HG03571 (cell line): ENCODE results near the gene TMA16.

Experiments
- ATAC-seq: cut with Tn5 transposase; IDR thresholded peaks from one replicate; pipeline ENCODE4 v1.9.1; 2021; ENCODE audit not compliant: unreplicated experiment

Gene TMA16

DNA sequence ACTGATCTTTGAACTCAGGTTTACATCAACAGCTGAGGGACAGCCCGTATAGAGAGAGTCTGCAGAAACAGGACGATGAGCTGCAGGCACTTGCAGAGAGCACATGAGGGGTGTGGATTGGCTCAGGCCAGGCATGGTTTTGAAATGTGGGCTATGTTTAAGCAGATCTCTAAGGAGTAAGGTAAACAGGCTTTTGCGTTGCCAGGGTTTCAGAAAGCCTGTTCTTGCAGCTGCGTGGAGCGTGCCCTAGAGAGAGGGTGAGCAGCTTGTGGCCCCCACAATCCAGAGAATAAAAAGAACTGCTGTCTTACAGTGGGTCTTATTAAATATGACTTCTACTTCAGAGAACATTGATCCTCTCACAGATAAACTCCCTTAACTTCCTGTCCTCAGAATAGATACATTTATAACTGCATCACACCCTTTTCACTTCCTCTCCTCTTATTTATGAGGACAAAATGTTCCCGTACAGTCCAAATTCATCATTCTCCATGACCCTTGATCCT, 64.1 kb downstream of the TMA16 start:
- no peak for ATAC-seq

DNA sequence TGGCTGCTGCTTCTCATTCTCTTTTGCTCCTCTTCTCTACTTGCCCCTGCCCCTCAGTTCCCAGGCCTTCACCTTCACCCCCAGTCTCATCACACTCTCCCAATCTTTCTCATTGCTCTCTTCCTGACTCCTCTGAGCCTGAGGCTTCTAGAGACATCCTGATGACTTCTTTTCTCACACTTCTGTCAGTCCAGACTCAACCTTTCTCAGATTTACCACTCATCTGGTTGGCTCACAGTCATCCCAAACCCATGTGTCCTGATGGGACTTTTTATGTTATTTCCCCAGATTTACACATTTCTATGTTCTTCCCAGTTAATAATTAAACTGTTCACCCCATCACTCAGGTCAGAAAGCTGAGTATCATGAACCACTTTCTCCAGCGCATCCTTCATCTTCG, 68.0 kb downstream of the TMA16 start:
- ATAC-seq, result no peak

DNA sequence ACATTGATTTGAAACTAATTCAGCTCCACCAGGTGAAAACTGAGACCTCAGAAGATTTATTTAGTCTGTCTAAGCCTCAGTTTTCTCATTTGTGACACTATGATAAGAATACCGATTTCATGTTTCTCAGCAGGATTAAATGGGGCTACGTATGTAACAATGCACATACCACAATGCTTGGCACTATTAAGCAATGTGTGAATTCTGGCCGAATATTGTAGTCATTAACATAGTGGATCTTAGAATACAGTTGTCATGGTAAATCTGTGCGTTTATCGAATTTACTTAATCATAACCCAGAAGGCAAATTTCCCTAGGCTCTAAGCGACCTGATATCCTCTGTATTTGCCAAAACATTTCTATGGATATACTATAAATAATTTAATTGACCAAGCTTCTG, 69.1 kb downstream of the TMA16 start:
- ATAC-seq, result no peak

DNA sequence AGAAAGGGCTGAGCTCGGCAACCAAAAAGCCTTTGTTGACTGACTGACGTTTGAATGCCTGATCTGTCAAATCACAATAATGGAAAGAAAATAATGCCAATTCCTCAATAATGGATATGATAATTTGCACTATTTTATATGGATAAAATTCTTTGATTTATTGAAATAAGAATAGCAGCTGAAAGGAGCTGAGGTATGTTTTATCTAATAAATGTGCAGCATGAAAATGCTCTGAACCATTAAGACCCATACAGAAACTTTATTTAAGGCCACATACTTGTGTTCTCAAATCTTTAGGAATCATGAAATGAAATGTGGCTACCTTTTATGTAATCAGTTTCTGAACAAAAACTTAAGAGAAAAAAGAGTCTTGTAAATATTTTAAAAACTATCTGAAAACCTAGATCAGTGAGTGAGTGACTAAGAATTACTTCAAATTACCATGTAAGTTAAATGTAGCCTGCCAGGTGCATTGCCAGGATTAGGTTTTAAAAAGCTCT, 69.8 kb downstream of the TMA16 start:
- ATAC-seq, result no peak

DNA sequence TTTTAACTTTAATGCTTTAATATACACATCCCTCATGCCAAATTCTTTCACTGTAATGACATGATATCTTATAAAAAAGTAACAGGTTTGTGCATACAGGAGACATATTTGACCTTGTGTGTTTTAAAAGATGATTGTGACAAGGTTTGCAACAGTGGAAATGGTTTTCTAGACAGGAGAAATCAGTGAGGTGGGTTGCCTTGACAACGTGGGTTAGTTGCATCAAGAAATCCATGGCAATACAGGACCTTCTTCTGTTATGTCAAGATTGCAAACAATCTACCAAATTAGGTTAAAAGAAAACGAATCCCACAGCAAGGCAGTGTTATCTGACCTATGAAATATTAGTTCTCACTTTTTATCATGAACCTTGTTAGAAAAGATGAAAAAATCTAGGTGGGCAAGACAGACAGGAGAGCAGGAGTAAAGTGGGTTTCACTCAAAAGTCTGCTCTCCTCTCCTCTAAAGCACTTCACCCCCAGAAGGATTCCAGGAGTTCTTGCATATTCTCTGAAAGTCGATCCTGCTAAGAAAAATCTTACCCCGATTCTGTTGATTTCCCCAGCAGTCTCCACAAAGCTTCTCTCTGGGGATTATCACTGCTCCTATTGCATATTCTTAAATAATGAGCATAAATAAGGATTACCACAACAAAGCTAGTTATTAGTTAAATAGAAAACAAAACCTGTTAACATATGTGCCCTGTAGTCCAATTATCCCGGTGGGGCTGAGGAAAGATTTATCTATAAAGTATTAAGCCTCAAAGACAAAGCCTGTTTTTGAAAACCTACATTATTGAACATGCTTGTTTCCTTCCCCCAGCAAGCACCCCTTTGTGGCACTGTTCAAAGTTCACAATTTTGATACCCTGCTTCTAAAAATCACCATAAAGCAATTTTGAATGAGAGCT, 71.0 kb downstream of the TMA16 start:
- ATAC-seq, result no peak

DNA sequence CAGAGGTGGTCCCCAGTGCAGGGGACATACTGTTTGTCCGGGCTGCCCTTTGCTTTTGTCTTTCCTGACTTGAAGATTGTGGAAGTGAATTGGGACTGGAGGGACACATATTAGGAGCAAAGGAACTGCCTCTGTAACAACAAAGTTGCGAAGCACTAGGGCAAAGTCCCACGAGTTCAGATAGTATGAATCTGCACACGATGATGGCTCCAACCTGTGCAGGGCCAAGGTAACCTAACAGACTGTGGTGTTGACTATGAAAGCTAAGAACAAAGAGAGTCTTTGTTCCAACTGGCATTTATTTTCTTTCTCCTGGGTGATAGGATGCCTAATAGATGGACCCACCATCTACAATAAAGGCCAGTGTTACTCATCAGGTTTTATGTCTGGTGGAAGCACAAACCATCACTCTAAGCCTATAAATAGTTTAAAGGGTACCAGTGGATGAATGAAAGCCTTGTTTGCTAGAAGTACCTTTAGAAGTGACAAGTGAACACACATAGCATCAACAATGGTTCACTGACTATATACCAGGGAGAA, 71.8 kb downstream of the TMA16 start:
- no peak for ATAC-seq

DNA sequence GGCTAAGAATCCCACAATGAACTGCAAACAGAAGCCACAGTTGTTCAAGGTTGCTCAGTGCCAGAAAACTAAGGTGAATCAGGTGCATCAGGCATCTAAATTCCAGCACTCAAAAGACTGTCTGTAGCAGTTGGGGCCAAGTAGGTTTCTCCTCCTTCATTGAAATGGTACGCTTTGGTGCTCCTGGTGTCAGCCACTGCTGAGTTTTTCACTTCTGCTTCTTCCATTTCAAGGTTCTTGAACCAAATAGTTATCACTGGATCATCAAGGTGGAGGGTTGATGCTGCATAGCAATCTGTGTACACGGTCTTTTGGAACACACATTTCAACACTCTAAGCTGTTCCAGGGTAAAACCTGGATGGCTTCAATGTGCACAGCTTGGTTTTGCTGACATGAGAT, 74.4 kb downstream of the TMA16 start:
- peak; percentile 91 for ATAC-seq
